Lung (tissue), 12 donors: ENCODE data around the gene CDKN2A. TPM values are rescaled to one million over a fixed set of nuclear protein-coding genes. Genes with fewer than 3 reads are reported as not detected.

Experiments
- ATAC-seq: fragments of 200-7000 bp; cut with Tn5 transposase; one replicate; pipeline ENCODE4 v1.9.1; 2020; ENCODE audit warnings: moderate number of reproducible peaks; ENCODE audit not compliant: insufficient read depth, low FRiP score
- DNase-seq, 3 donors: peaks; one replicate each; pipeline ENCODE4 v3.0.0-alpha.2; 2013 to 2017
- H3K27ac ChIP-seq, 2 donors: one replicate each; pipeline ENCODE4 v1.5.1; 2013; ENCODE audit warnings: mild to moderate bottlenecking in 2 of 2, moderate library complexity in 2 of 2, control low read depth in 1 of 2, inconsistent platforms in 1 of 2, low read depth in 1 of 2, low read length in 1 of 2
- H3K27me3 ChIP-seq, 3 donors: one replicate each; pipeline ENCODE4 v1.5.1; 2013; ENCODE audit warnings: low read length in 2 of 3; ENCODE audit not compliant: control insufficient read depth in 3 of 3, insufficient read depth in 3 of 3
- H3K36me3 ChIP-seq, 4 donors: one replicate each; pipeline ENCODE4 v1.5.1; 2013; ENCODE audit warnings: low read length in 4 of 4, mild to moderate bottlenecking in 1 of 4, moderate library complexity in 1 of 4; ENCODE audit not compliant: control insufficient read depth in 4 of 4, insufficient read depth in 4 of 4
- H3K4me1 ChIP-seq, 5 donors: one replicate each; pipeline ENCODE4 v1.5.1; 2013; ENCODE audit warnings: low read length in 5 of 5, mild to moderate bottlenecking in 2 of 5, moderate library complexity in 1 of 5; ENCODE audit not compliant: control insufficient read depth in 5 of 5, insufficient read depth in 5 of 5
- H3K4me3 ChIP-seq: one replicate; pipeline ENCODE4 v1.5.1; 2013; ENCODE audit warnings: mild to moderate bottlenecking, control low read depth, moderate library complexity
- H3K9ac ChIP-seq, 2 donors: one replicate each; pipeline ENCODE4 v1.5.1; 2013; ENCODE audit warnings: low read length in 2 of 2, control low read depth in 1 of 2; ENCODE audit not compliant: insufficient read depth in 1 of 2
- H3K9me3 ChIP-seq, 4 donors: one replicate each; pipeline ENCODE4 v1.5.1; 2013; ENCODE audit warnings: low read length in 3 of 4, mild to moderate bottlenecking in 1 of 4, moderate library complexity in 1 of 4; ENCODE audit not compliant: control insufficient read depth in 4 of 4, insufficient read depth in 3 of 4
- WGBS, 2 donors: extraction: QIAGEN DNeasy Blood & Tissue Kit; methylation state at CpG; one replicate each; pipeline ENCODE4 v1.1.7; 2013; 5-methylcytosine and 5-hydroxymethylcytosine counted together
- polyA plus RNA-seq, 2 donors: library from polyadenylated mRNA; stranded (reverse); fragments of 200-250 nt; gene quantifications; one replicate each; pipeline ENCODE4 v1.2.1, GENCODE V29; 2013
- total RNA-seq, 2 donors: library from RNA; depleted of rRNA in 1 of 2; stranded (reverse); fragments of >200 nt in 1 of 2; gene quantifications; one replicate each; pipeline ENCODE4 v1.2.1, GENCODE V29; 2014 to 2021
- TF ChIP-seq, protein P1 (sequence below): IDR thresholded peaks from 2 replicates; pipeline ENCODE4 v1.5.1; 2012; ENCODE audit warnings: mild to moderate bottlenecking; ENCODE audit errors: control extremely low read depth, extremely low read depth
- donor health status: control.
- donor health status: control.
- donor health status: Bipolar disorder and iron deficiency.
- donor health status: healthy.
- donor health status: DM: yes; HTN: yes; CAD: no.

Gene CDKN2A
- total and polyA plus RNA-seq, 4 donors = 0.54 to 4.8 (median 1.1) TPM

DNA sequence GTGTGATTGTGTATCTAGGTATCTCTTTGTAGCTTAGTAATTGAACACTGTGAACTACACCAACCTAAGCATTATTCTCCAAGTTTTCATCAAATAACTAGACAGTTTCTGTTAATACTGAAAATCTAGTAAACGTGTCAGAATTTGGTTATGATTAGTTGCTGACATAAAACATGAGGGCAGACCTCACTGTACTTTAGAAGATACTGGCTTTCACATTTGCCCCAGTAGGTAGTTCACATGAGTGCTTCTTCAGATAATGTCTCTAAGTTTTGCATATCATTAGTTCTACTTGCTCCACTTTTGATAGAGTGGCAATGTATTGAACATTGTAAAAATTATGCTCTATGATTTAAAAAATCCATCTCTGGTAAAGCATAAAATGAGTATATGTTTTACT is 7.8 kb upstream of the CDKN2A start:
- H3K4me3 ChIP-seq = no peak overlapping the region
- TF ChIP-seq, protein P1, sequence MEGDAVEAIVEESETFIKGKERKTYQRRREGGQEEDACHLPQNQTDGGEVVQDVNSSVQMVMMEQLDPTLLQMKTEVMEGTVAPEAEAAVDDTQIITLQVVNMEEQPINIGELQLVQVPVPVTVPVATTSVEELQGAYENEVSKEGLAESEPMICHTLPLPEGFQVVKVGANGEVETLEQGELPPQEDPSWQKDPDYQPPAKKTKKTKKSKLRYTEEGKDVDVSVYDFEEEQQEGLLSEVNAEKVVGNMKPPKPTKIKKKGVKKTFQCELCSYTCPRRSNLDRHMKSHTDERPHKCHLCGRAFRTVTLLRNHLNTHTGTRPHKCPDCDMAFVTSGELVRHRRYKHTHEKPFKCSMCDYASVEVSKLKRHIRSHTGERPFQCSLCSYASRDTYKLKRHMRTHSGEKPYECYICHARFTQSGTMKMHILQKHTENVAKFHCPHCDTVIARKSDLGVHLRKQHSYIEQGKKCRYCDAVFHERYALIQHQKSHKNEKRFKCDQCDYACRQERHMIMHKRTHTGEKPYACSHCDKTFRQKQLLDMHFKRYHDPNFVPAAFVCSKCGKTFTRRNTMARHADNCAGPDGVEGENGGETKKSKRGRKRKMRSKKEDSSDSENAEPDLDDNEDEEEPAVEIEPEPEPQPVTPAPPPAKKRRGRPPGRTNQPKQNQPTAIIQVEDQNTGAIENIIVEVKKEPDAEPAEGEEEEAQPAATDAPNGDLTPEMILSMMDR = no peak
- peaks cover 0 to 6% (median 0%) of the 10 kb centered on the region in 4 donors for H3K36me3 ChIP-seq
- H3K27me3 ChIP-seq = peaks cover 0 to 96% (median 90%) of the 10 kb centered on the region in 3 donors
- peaks cover 0 to 2% (median 0%) of the 10 kb centered on the region in 5 donors for H3K4me1 ChIP-seq
- no peak overlapping the region for H3K9ac ChIP-seq
- H3K27ac ChIP-seq = no peak overlapping the region
- ATAC-seq = no peak
- peaks cover 0 to 5% (median 0%) of the 10 kb centered on the region in 4 donors for H3K9me3 ChIP-seq
- DNase-seq = no peak
- 48 to 59% methylated on average over 1 of the region's 1 CpG for WGBS, 2 donors

DNA sequence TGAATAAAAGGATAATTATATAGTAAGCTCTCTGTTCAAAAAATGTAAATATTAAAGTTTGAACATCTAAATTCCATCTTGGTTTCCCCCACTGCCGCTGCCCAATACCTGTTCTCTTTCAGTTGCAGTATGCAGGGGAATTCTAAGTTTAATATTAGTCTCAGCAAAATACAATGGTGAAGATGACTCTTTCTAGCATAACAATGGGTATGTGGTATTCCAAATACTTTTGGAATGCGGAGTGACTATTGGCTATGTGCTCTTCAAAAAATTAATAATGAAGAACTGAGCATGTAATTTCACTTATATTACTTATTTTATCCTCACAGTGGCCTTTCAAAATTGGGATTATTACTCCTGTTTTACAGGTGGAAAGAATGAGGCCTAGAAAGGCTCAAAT is 3.8 kb upstream of the CDKN2A start:
- peaks cover 0 to 2% (median 0%) of the 10 kb centered on the region in 4 donors for H3K9me3 ChIP-seq
- H3K9ac ChIP-seq = no peak overlapping the region
- H3K4me1 ChIP-seq = peaks cover 0 to 11% (median 0%) of the 10 kb centered on the region in 5 donors
- no peak overlapping the region for H3K27ac ChIP-seq
- 68 to 91% methylated on average over 2 of the region's 2 CpGs for WGBS, 2 donors
- ATAC-seq (no peak), DNase-seq (no peak)
- H3K36me3 ChIP-seq = no peaks in the 10 kb centered on the region
- TF ChIP-seq, protein P1 = no peak
- H3K4me3 ChIP-seq = no peak overlapping the region
- H3K27me3 ChIP-seq = peaks cover 0 to 88% (median 79%) of the 10 kb centered on the region in 3 donors

DNA sequence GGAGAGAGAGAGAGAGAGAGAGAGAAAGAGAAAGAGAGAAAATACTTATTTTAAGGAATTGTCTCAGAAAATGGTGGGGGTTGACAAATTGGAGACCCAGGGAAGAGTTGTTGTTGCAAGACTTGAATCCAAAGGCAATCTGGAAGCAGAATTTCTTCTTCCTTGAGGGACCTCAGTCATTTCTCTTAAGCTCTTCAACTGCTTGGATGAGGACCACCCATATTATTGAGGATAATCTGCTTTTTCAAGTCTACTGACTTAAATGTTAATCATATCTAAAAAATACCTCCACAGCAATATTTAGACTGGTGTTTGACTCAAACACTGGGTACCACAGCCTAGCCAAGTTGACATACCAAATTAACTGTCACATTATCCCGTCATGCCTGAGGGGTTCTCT is 3.3 kb upstream of the CDKN2A start:
- H3K36me3 ChIP-seq = no peaks in the 10 kb centered on the region
- no peak for DNase-seq
- no peak overlapping the region for H3K27ac ChIP-seq
- no peak overlapping the region for H3K4me3 ChIP-seq
- H3K9me3 ChIP-seq = peaks cover 0 to 2% (median 0%) of the 10 kb centered on the region in 4 donors
- H3K4me1 ChIP-seq = peaks cover 0 to 11% (median 0%) of the 10 kb centered on the region in 5 donors
- ATAC-seq = no peak
- H3K9ac ChIP-seq = no peak overlapping the region
- peaks cover 0 to 88% (median 79%) of the 10 kb centered on the region in 3 donors for H3K27me3 ChIP-seq
- WGBS, 2 donors = 69 to 89% methylated on average over 1 of the region's 1 CpG
- TF ChIP-seq, protein P1 = no peak

DNA sequence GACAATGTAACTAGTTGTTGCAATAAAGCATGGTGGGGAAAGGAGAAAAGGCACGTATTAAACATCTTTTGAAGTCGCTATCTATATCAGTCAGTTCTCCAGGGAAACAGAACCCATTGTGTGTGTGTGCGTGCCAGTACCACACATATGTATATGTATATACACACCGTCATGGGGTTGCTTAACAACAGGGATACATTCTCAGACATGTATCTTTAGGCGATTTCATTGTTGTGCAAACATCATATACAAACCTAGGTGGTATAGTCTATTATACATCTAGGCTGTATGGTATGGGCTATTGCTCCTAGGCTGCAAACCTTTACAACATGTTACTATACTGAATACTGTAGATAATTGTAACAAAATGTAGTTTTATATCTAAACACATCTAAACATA is 2.7 kb upstream of the CDKN2A start:
- peaks cover 0 to 11% (median 0%) of the 10 kb centered on the region in 5 donors for H3K4me1 ChIP-seq
- no peaks in the 10 kb centered on the region for H3K36me3 ChIP-seq
- no peak overlapping the region for H3K9ac ChIP-seq
- H3K4me3 ChIP-seq = no peak overlapping the region
- H3K9me3 ChIP-seq = peaks cover 0 to 2% (median 0%) of the 10 kb centered on the region in 4 donors
- TF ChIP-seq, protein P1 = no peak
- 45 to 79% methylated on average over 5 of the region's 5 CpGs for WGBS, 2 donors
- DNase-seq = no peak
- no peak overlapping the region for H3K27ac ChIP-seq
- no peak for ATAC-seq
- H3K27me3 ChIP-seq = peaks cover 0 to 88% (median 73%) of the 10 kb centered on the region in 3 donors
